ENCODE measurements around the gene MDH2. TPM values are rescaled to one million over a fixed set of nuclear protein-coding genes. Genes with fewer than 3 reads are reported as not detected.

MDH2 gene
- total and polyA plus RNA-seq, 4 donors = 33.6 to 275 (median 163) TPM

- no peak for TF ChIP-seq FOXA2 (IDR thresholded peaks at IDR 0.05)
- no peak for TF ChIP-seq NR2F2 (IDR thresholded peaks at IDR 0.05)
- TF ChIP-seq RXRA (IDR thresholded peaks at IDR 0.05) = no peak
- no peak for TF ChIP-seq JUND (IDR thresholded peaks at IDR 0.05)
- TF ChIP-seq, protein P1, sequence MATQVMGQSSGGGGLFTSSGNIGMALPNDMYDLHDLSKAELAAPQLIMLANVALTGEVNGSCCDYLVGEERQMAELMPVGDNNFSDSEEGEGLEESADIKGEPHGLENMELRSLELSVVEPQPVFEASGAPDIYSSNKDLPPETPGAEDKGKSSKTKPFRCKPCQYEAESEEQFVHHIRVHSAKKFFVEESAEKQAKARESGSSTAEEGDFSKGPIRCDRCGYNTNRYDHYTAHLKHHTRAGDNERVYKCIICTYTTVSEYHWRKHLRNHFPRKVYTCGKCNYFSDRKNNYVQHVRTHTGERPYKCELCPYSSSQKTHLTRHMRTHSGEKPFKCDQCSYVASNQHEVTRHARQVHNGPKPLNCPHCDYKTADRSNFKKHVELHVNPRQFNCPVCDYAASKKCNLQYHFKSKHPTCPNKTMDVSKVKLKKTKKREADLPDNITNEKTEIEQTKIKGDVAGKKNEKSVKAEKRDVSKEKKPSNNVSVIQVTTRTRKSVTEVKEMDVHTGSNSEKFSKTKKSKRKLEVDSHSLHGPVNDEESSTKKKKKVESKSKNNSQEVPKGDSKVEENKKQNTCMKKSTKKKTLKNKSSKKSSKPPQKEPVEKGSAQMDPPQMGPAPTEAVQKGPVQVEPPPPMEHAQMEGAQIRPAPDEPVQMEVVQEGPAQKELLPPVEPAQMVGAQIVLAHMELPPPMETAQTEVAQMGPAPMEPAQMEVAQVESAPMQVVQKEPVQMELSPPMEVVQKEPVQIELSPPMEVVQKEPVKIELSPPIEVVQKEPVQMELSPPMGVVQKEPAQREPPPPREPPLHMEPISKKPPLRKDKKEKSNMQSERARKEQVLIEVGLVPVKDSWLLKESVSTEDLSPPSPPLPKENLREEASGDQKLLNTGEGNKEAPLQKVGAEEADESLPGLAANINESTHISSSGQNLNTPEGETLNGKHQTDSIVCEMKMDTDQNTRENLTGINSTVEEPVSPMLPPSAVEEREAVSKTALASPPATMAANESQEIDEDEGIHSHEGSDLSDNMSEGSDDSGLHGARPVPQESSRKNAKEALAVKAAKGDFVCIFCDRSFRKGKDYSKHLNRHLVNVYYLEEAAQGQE (IDR thresholded peaks at IDR 0.05) = no peak
- TF ChIP-seq, protein P2, sequence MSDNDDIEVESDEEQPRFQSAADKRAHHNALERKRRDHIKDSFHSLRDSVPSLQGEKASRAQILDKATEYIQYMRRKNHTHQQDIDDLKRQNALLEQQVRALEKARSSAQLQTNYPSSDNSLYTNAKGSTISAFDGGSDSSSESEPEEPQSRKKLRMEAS (IDR thresholded peaks at IDR 0.05) = no peak
- TF ChIP-seq TAF1 (conservative IDR thresholded peaks at IDR 0.05) = no peak
- no peak for TF ChIP-seq CTCF (IDR thresholded peaks at IDR 0.05; ENCODE audit: low read depth, low read length, missing input control)
- no peak for TF ChIP-seq RAD21 (IDR thresholded peaks at IDR 0.05)
- no peak for TF ChIP-seq SP1 (IDR thresholded peaks at IDR 0.05)
- TF ChIP-seq EGR1 (IDR thresholded peaks at IDR 0.05; ENCODE audit: low read depth in 2 of 2) = no peak
- TF ChIP-seq FOXA1 (IDR thresholded peaks at IDR 0.05) = no peak
- no peak for TF ChIP-seq YY1 (IDR thresholded peaks at IDR 0.05)
- TF ChIP-seq, protein P3, sequence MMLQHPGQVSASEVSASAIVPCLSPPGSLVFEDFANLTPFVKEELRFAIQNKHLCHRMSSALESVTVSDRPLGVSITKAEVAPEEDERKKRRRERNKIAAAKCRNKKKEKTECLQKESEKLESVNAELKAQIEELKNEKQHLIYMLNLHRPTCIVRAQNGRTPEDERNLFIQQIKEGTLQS (IDR thresholded peaks at IDR 0.05) = no peak
- Histone ChIP-seq H3K4me3 (ENCODE audit: low read depth in 1 of 3, low read length in 3 of 3) (no peak overlapping the region), H3K4me1 (ENCODE audit: control insufficient read depth in 4 of 4, insufficient read depth in 4 of 4, low read length in 3 of 4) (no peaks in the 10 kb centered on the region), H3K9ac (ENCODE audit: low read depth in 1 of 2, low read length in 2 of 2) (no peak overlapping the region), H3K36me3 (ENCODE audit: control insufficient read depth in 4 of 4, insufficient read depth in 3 of 4, low read depth in 1 of 4, low read length in 3 of 4) (peaks cover 4 to 23% (median 10%) of the 10 kb centered on the region in 4 donors), H3K9me3 (ENCODE audit: control insufficient read depth in 4 of 4, low read length in 3 of 4) (no peaks in the 10 kb centered on the region), H3K27ac (ENCODE audit: low read depth in 1 of 2, low read length in 2 of 2) (no peak overlapping the region), H3K27me3 (ENCODE audit: control insufficient read depth in 4 of 4, insufficient read depth in 4 of 4, low read length in 3 of 4) (no peaks in the 10 kb centered on the region)
- no peak for DNase-seq (ENCODE audit: low spot score)
- WGBS = 95% methylated on average over 45 of the region's 45 CpGs
Measured at GRCh38 chr7:76073335-76073990, 25.6 kb downstream of the MDH2 start.

- H3K9ac ChIP-seq (ENCODE audit: low read depth in 1 of 2, low read length in 2 of 2) = no peak overlapping the region
- 98% methylated on average over 35 of the region's 35 CpGs for WGBS
- H3K9me3 ChIP-seq (ENCODE audit: control insufficient read depth in 4 of 4, low read length in 3 of 4) = no peaks in the 10 kb centered on the region
- peaks cover 4 to 23% (median 10%) of the 10 kb centered on the region in 4 donors for H3K36me3 ChIP-seq (ENCODE audit: control insufficient read depth in 4 of 4, insufficient read depth in 3 of 4, low read depth in 1 of 4, low read length in 3 of 4)
- H3K4me1 ChIP-seq (ENCODE audit: control insufficient read depth in 4 of 4, insufficient read depth in 4 of 4, low read length in 3 of 4) = no peaks in the 10 kb centered on the region
- no peak overlapping the region for H3K4me3 ChIP-seq (ENCODE audit: low read depth in 1 of 3, low read length in 3 of 3)
- no peak for DNase-seq (ENCODE audit: low spot score)
- H3K27me3 ChIP-seq (ENCODE audit: control insufficient read depth in 4 of 4, insufficient read depth in 4 of 4, low read length in 3 of 4) = no peaks in the 10 kb centered on the region
- H3K27ac ChIP-seq (ENCODE audit: low read depth in 1 of 2, low read length in 2 of 2) = no peak overlapping the region
- TF ChIP-seq GABPA (IDR thresholded peaks at IDR 0.05 in 1 of 2, conservative IDR thresholded peaks at IDR 0.05 in 1 of 2) (no peak), EGR1 (IDR thresholded peaks at IDR 0.05; ENCODE audit: low read depth in 2 of 2) (no peak), TAF1 (conservative IDR thresholded peaks at IDR 0.05) (no peak), JUND (IDR thresholded peaks at IDR 0.05) (no peak), RAD21 (IDR thresholded peaks at IDR 0.05) (no peak), NR2F2 (IDR thresholded peaks at IDR 0.05) (no peak), FOXA1 (IDR thresholded peaks at IDR 0.05) (no peak), HNF4G (IDR thresholded peaks at IDR 0.05) (no peak), YY1 (IDR thresholded peaks at IDR 0.05) (no peak), FOXA2 (IDR thresholded peaks at IDR 0.05) (no peak), RXRA (IDR thresholded peaks at IDR 0.05) (no peak)
- TF ChIP-seq, protein P2 (IDR thresholded peaks at IDR 0.05) = no peak
- TF ChIP-seq, protein P1 (IDR thresholded peaks at IDR 0.05) = no peak
- TF ChIP-seq, protein P3 (IDR thresholded peaks at IDR 0.05) = no peak
- TF ChIP-seq, protein P4, sequence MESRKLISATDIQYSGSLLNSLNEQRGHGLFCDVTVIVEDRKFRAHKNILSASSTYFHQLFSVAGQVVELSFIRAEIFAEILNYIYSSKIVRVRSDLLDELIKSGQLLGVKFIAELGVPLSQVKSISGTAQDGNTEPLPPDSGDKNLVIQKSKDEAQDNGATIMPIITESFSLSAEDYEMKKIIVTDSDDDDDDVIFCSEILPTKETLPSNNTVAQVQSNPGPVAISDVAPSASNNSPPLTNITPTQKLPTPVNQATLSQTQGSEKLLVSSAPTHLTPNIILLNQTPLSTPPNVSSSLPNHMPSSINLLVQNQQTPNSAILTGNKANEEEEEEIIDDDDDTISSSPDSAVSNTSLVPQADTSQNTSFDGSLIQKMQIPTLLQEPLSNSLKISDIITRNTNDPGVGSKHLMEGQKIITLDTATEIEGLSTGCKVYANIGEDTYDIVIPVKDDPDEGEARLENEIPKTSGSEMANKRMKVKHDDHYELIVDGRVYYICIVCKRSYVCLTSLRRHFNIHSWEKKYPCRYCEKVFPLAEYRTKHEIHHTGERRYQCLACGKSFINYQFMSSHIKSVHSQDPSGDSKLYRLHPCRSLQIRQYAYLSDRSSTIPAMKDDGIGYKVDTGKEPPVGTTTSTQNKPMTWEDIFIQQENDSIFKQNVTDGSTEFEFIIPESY (IDR thresholded peaks at IDR 0.05) = no peak
Measured at GRCh38 chr7:76074306-76074971, 26.5 kb downstream of the MDH2 start.

Measured in liver (tissue), 9 donors.